ENCODE results near the gene C16orf92.
A peak's percentile ranks its signal among the peaks of the same experiment; 100 is the strongest.

The C16orf92 gene

GRCh38 chr16:29989111-29989858, 33.7 kb upstream of the C16orf92 start:
- DNase-seq = no peak

- no peak for DNase-seq
Observed at GRCh38 chr16:29990034-29990433, 33.0 kb upstream of the C16orf92 start.

- DNase-seq = no peak
Observed at GRCh38 chr16:29990883-29991570, 32.0 kb upstream of the C16orf92 start.

GRCh38 chr16:29991571-29991904, 31.5 kb upstream of the C16orf92 start:
- DNase-seq = no peak

- no peak for DNase-seq
Observed at GRCh38 chr16:29992344-29992967, 30.5 kb upstream of the C16orf92 start.

- no peak for DNase-seq
Observed at GRCh38 chr16:29993191-29993902, 29.7 kb upstream of the C16orf92 start.

- DNase-seq = no peak
Observed at GRCh38 chr16:29993903-29994599, 28.9 kb upstream of the C16orf92 start.

GRCh38 chr16:29994600-29995323, 28.2 kb upstream of the C16orf92 start:
- DNase-seq = no peak

- peak; percentile 83 for DNase-seq
Observed at GRCh38 chr16:29995324-29995910, 27.6 kb upstream of the C16orf92 start, which contains the start of gene HIRIP3. Gene HIRIP3 (minus strand): TSS chr16:29995617. CDS start chr16:29995605, 12 bp downstream.

- DNase-seq = peak; percentile 99
Observed at GRCh38 chr16:29995911-29996765, 26.9 kb upstream of the C16orf92 start, which contains the start of gene INO80E. Gene INO80E (plus strand): TSS chr16:29996241. CDS start chr16:29996311, 70 bp downstream.

- no peak for DNase-seq
Observed at GRCh38 chr16:29996766-29997250, 26.2 kb upstream of the C16orf92 start.

- no peak for DNase-seq
Observed at GRCh38 chr16:29999605-30000004, 23.4 kb upstream of the C16orf92 start.

- no peak for DNase-seq
Observed at GRCh38 chr16:30000735-30001631, 22.0 kb upstream of the C16orf92 start.

GRCh38 chr16:30002614-30003346, 20.2 kb upstream of the C16orf92 start:
- DNase-seq = no peak

GRCh38 chr16:30003670-30004423, 19.2 kb upstream of the C16orf92 start:
- DNase-seq = no peak

- DNase-seq = no peak
Observed at GRCh38 chr16:30004424-30004776, 18.6 kb upstream of the C16orf92 start.

GRCh38 chr16:30004811-30005242, 18.2 kb upstream of the C16orf92 start:
- no peak for DNase-seq
